GM19438 (cell line): Measurements from ENCODE around the gene MYBPC2.
"Not testable (repeated sequence)": the region's sequence is repeated elsewhere in the genome, so short reads cannot be mapped to it uniquely, and the experiment has no call there.

Experiments
- ATAC-seq: cut with Tn5 transposase; IDR thresholded peaks from one replicate; pipeline ENCODE4 v1.9.1; 2021; ENCODE audit warnings: low read depth; ENCODE audit not compliant: unreplicated experiment

The MYBPC2 gene

DNA sequence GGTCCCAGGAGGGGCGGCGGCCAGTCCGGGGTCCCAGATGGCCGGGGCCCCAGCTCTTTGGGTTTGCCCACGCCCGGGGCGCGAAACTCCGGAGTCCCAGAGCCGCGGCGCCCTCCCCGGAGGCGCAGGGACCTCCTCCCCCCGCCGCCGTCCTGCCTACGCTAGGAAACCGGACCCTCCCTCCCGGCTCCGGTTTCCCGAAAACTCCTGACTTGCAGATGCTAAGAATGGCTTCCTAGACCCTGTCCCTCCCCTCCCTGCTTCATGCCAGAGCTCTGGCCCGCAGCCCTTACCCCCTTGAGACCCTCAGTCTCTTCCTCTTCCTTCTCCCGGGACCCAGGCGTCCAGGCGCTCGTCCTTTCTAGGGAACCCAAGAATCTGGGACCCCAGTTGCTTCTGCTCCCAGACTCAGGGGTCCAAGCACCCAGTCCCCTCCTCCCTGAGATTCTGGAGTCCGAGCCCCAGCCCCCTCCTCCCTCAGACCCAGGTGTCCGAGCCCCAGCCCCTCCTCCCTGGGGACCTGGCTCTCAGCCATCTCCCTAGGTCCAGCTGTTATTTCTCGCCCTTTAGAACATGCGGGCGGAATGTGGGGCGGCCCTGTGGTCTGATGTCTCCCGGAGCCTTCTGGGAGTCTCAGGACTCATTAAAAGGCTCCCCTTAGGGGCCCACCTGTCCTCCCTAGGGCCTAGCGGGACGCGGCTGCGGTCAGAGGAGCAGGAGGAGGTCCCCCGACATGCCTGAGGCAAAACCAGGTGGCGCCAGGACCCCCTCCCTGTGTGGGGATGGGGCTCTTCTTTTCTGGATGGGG, at the start of gene MYBPC2:
Gene MYBPC2 (plus strand): TSS at position 672 of the 808 bp plus-strand sequence. CDS start 62 bp downstream, at position 734.
- peak; percentile 3 for ATAC-seq

DNA sequence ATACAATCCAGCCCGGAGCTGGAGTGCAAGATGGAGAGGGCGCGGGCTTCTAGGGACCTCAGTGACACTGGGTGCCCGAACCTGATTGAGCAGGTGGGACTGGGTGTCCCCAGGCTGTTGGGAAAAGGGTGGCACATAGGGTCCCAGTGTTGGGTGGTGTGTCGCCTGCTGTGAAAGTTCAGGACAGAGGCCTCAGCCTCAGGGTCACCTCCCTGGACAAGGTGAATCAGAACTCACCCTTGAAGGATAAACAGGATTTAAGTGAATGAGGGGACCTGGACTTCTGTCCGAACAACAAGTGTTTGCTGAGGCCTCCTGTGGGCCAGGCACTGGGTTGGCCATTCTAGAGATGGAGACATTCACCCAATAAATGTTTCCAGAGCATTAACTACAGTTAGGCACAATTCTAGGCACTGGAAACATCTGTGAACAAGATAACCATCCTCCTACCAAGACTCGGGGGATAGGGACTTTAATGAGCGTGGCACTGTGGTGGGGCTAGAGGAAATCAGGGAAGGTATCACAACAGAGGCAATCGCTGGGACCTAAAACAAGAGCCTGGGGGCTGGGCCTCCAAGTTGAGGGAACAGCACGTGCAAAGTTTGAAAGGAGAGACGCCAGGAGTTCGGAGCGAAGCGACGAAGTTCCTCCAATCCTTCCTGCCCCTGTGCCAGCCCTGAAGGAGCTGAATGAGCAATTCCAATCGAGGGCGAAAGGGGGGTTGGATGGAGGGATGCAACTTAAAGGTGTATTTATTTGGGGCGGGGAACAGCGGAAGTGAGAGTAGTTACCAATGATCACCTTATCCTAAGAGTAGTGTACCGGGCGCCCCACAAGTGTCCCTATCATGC, 49.5 kb upstream of the MYBPC2 start:
- ATAC-seq = no peak

DNA sequence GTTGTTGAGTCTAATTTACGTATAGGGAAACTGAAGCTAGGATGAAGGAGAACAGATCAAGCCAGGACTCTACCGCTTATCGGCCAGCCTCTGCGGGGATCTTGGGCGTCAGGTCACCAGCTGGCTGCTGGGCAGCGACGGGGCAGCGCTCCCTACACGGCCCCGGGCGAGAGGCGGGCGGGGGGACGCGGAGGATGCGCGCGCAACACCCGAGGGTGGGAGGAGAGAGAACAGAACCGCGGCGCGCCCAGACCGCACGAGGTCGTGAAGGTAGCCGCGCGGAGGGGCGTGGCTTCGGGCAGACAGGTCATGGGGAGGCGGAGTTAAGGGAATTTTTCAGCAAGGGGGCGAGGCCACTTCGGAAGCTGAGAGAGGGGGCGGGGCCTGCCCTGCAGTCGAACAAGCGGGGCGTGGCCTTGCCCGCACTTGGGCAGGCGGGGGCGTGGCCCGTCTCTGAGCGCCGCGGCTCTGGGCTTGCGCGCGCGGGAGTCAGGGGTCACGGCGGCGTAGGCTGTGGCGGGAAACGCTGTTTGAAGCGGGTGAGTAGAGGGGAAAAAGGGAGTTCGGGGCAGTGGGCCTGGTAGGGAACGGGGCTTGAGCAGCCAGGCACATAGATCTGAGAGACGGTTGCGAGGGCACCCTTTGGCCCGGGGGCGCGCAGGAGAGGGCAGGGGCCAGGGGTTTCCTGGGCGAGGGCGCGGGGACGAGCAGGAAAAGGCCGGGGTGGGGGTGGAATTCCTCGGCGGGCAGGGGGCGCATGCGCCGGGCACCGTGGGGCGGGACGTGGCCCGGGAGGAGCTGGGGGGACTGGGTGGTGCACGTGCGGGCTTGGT, 48.6 kb upstream of the MYBPC2 start, which contains the start of gene POLD1:
Gene POLD1 (plus strand): TSS at position 496 of the 833 bp plus-strand sequence. CDS start 14,505 bp downstream, outside the sequence.
- ATAC-seq = peak; percentile 79

DNA sequence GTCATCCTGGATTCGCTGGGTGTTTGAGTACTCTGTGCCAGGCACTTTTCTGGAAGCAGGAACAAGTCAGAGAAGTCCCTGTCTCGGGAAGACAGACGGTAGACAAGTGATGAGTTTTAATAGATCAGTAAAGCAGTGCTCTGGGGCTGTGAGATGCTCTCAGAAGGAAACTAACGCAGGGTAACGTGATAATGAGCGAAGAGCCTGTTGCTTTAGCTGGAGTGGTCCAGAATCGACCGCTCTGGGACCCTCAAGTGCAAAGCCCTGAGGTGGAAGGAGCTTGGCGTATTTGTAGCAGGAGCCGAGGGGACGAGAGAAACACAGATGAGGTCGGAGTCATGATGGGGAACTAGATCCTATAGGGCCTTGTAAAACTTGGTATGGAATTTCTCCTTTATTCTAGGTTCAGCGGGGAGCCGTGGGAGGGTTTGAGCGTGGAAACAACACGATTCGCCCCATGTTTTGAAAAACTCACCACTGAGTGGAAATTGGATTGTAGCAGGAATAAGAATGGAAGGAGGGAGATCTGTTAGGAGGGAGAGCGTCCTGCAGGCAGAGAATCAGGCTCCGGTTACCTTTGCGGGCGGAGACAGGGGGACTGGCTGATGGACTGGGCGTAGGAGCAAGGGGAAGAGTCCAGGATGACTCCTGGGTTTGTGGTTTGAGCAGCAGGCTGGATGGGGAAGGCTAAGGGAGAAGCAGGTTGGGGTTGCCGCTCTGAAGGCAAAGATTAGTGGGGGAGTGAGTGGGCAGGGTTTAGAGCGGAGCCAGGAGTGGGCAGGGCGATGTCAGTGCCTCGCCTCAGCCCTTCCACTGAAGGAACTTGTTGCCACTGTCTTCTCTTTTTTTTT, 47.8 kb upstream of the MYBPC2 start:
- ATAC-seq = no peak

DNA sequence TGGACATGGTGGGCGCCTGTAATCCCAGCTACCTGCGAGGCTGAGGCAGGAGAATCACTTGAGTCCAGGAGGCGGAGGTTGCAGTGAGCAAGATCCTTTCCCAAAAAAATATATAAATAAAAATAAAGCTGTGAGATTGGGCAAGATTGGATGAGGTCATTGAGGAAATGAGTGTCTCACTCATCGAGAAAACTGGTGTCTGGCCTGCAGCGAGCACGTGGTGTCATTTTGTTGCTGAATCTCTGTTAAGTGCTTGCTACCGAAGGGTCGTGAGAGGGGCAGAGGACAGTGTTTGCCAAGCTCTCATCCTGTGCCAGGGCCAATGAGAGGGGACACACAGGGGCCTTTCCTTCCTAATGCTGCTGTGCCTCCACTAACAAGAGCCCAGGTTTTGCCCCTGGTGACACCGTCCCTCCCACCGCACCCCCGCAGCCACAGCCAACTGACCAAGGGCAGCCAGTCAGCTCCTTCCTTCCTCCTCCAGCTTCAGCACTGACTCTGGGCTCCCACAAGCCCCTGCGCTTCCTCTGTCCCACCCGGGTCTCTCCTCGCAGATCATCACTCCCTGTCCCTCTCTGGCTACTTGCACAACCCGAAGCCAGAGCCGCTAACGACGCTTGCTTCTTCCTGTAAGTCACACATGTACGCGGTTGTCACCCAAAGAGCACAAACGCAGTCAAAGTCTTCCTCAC, 45.4 kb upstream of the MYBPC2 start:
- no peak for ATAC-seq

DNA sequence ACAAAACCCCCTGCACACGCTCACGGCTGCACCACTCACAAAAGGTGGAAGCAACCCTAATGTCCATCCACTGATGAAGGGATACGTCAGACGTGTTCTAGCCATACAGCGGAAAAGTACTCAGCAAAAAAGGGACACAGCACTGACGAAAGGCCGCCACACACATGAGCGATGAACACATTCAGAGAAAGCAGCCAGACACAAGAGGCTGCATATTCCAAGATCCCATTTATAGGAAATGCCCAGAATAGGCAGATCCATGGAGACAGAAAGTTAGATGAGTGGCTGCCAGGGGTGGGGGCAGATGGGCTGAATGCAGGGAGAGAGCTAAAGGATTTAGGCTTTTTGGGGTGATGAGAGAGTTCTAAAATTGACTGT, 44.8 kb upstream of the MYBPC2 start:
- ATAC-seq = no peak

DNA sequence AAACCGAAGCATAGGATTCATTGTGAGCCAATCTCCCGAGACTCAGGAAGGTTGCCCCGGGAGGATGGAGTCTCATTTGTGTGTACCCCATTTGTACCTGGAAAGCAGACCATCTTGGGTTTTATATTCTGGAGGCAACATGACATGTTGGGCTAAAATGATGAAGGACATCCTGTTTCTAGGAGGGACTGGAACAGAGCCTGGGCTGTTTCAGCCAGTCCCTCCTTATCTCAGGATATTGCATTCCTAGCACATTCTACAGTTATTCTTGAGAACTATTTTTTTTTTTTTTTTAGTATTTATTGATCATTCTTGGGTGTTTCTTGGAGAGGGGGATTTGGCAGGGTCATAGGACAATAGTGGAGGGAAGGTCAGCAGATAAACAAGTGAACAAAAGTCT, 42.4 kb upstream of the MYBPC2 start:
- not testable (repeated sequence) for ATAC-seq

DNA sequence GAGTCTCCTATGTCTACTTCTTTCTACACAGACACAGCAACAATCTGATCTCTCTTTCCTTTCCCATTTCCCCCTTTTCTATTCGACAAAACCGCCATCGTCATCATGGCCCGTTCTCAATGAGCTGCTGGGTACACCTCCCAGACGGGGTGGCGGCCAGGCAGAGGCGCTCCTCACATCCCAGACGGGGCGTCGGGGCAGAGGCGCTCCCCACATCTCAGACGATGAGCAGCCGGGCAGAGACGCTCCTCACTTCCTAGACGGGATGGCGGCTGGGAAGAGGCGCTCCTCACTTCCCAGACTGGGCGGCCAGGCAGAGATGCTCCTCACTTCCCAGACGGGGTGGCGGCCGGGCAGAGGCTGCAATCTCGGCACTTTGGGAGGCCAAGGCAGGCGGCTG, 41.7 kb upstream of the MYBPC2 start:
- ATAC-seq = not testable (repeated sequence)

DNA sequence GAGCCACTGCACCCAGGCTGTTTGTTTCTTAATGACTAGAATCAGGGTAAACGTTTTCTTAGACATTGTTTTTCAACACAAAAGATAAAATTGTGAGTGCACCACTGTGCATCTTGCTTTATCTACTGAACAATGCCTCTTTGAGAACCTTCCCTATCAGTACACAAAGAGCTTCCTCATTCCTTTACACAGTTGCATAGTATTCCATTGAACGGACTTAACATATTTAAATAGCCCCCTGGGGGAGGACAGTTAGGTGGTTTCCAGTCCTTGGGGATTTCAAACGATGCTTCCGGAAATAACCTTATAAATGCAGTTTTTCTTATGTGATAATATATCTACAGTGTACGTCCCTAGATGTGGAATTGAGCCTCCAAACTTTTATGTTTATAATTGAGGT, 39.9 kb upstream of the MYBPC2 start:
- ATAC-seq = no peak

DNA sequence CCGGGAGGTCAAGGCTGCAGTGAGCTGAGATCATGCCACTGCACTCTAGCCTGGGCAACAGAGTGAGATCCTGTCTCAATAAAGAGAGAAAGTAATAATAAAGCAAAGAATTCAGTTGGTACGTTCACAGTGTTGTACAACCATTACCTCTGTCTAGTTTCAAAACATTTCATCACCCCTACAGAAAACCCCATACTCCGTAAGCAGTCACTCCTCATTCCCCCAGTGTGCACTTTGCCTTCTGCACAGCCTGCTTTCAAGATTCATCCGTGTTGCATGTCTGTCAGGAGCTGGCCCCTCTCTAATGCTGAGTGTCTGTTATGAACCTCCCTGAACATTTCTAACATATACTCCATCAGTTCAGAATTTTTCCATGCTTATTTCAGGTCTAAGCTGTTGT, 39.1 kb upstream of the MYBPC2 start:
- ATAC-seq = no peak

DNA sequence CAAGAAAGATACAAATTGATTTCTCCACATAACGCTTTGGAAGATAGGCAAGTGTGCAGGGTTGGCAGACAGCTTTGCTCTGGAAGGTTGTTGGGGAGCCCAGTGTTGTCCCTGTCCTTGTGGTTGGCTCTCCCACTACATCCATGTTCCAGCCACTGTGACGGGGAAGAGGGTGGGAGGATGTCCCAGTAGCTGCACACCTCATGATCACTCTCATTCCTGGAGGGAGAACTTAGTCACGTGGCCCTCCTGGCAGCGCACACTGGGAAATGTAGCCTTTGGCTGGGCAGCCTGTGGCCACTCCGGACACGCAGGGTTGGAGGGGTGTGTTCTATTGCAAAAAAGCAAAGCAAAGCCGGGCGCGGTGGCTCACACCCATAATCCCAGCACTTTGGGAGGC, 38.7 kb upstream of the MYBPC2 start:
- ATAC-seq = no peak

DNA sequence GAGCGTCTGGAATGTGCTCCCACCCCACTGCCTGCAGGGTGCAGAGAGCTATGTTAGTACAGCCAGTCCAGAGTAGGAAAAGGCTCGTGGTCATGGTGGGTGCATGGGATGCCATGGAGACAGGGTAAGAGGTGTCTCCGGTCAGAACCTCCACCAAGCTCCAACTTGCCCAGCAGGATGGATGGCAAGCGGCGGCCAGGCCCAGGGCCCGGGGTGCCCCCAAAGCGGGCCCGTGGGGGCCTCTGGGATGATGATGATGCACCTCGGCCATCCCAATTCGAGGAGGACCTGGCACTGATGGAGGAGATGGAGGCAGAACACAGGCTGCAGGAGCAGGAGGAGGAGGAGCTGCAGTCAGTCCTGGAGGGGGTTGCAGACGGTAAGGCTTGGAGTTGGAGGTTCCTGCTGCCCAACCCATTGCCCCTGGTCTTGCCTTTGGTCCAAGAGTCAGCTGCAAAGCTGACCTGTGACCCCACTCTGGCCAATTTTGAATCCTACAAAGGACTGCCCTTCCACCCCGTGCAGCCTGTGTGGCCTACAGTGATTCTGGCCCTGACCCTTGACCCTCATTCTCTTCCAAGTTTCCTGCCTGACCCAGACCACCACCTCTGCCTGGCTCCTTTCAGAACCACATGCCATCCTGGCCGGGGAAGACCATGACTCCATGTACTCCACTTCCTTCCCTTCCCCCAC, 33.9 kb upstream of the MYBPC2 start:
- no peak for ATAC-seq

DNA sequence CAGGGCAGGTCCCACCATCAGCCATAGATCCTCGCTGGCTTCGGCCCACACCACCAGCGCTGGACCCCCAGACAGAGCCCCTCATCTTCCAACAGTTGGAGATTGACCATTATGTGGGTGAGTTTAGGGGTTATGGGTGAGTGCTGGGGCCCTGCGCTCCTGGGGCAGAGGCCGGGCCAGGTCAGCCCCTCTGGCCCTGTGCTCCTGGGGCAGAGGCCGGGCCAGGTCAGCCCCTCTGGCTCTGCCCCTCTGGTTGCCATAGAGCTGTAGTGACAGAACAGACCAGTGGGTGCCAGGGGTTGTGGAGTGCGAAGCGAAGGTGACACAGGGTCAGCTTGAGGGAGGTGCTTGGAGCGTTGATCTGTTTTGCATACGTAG, 33.3 kb upstream of the MYBPC2 start:
- no peak for ATAC-seq

DNA sequence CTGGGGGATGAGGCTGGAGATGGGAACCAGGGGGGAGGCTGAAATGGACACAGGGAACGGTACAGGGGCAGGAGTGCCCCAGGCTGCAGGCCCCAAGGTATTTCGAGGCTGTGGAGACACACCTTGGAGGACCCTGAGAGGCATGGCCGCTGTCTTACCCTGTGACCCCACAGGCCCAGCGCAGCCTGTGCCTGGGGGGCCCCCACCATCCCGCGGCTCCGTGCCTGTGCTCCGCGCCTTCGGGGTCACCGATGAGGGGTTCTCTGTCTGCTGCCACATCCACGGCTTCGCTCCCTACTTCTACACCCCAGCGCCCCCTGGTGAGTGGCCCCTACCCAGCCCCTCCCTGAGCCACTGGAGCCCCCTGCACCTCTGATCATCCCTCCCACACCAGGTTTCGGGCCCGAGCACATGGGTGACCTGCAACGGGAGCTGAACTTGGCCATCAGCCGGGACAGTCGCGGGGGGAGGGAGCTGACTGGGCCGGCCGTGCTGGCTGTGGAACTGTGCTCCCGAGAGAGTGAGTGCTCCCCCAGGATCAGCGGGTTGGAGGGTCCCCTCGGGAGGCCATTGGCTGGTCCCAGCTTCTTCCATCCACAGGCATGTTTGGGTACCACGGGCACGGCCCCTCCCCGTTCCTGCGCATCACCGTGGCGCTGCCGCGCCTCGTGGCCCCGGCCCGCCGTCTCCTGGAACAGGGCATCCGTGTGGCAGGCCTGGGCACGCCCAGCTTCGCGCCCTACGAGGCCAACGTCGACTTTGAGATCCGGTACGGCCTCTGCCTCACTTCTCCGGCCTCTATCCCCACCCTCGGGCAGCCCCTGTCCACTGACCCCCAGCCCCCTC, 30.9 kb upstream of the MYBPC2 start:
- no peak for ATAC-seq

DNA sequence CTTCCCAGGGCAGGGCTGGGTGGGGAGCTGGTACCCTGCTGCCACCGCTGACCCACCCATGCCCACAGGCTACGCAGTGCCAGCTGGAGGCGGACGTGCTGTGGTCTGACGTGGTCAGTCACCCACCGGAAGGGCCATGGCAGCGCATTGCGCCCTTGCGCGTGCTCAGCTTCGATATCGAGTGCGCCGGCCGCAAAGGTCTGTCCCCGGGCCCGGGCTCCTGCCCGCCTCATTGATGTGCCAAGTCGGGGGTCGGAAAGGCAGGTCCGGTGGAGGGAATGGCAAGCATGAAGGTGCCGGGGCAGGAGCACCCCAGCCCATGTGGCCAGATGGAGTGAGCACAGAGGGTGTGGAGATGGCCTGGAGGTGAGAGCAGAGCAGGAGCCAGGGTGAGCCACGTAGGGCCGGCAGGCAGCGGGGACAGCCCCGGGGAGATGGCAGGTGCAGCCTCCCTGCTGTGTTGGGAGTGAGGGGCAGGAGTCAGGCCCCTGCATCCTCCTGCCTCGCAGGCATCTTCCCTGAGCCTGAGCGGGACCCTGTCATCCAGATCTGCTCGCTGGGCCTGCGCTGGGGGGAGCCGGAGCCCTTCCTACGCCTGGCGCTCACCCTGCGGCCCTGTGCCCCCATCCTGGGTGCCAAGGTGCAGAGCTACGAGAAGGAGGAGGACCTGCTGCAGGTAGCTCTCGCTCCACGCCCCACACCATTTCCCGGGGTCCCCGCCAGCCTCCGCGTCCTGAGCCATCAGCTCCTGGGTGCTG, 30.0 kb upstream of the MYBPC2 start:
- ATAC-seq = no peak

DNA sequence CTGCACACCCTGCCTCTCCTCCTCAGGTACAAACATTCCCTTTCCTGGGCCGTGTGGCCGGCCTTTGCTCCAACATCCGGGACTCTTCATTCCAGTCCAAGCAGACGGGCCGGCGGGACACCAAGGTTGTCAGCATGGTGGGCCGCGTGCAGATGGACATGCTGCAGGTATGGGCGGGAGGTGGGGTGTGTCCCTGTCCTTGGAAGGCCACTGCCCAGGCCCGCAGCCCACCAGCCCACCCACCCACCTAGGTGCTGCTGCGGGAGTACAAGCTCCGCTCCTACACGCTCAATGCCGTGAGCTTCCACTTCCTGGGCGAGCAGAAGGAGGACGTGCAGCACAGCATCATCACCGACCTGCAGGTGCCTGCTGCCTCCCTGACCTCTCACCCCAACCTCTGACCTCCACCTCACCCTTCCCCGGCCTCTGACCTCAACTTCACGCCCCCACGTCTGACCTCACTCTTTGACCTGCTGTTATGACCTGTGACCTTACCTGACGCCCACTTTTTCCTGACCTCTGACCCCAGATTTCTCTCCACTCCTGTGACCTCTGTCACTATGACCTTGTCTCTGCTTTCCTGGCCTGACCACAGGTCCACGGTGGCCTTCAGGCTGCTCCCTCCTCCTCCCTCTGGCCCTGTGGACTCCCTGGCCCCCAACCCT, 26.4 kb upstream of the MYBPC2 start:
- ATAC-seq = no peak

DNA sequence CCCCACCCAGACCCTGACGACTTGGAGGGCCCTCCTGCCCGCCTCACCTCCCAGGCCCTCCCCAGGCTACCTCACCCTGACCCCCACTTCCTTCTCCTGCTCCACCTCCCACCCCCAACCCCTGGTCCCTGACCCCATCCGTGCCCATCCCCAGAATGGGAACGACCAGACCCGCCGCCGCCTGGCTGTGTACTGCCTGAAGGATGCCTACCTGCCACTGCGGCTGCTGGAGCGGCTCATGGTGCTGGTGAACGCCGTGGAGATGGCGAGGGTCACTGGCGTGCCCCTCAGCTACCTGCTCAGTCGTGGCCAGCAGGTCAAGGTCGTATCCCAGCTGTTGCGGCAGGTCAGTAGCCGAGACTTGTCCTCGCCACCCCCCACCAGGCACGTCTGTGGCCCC, 25.9 kb upstream of the MYBPC2 start:
- ATAC-seq = no peak
